A549 (cell line): Measurements from ENCODE around the gene PON2.

Experiments used
- CHD2 ChIP-seq: fragments of 150-350 bp; IDR thresholded peaks from 2 replicates; pipeline ENCODE4 v1.6.1; 2014; ENCODE audit warnings: low read length; ENCODE audit not compliant: partially characterized antibody
- EP300 ChIP-seq, 2 experiments: fragments of >200 bp; sonication (Bioruptor Twin); formaldehyde crosslinking; IDR thresholded peaks; 2 replicates in 1 of 2; 3 replicates in 1 of 2; pipeline ENCODE4 v1.6.1; 2016 to 2017
- NR3C1 ChIP-seq: fragments of >200 bp; sonication (Bioruptor Twin); formaldehyde crosslinking; IDR thresholded peaks from 3 replicates; pipeline ENCODE4 v1.6.1; 2017
- PHF8 ChIP-seq: fragments of 200-600 bp; sonication (generic); IDR thresholded peaks from 2 replicates; pipeline ENCODE4 v1.6.1; 2016; ENCODE audit warnings: low read depth, mild to moderate bottlenecking, antibody characterized with exemption, moderate library complexity, borderline replicate concordance
- POLR2A ChIP-seq: IDR thresholded peaks from 2 replicates; pipeline ENCODE4 v1.6.1; 2012; ENCODE audit warnings: mild to moderate bottlenecking, low read length
- RCOR1 ChIP-seq: fragments of 150-350 bp; IDR thresholded peaks from 2 replicates; pipeline ENCODE4 v1.6.1; 2014; ENCODE audit warnings: antibody characterized with exemption, low read length, low read depth
- REST ChIP-seq: fragments of 200-600 bp; sonication (generic); IDR thresholded peaks from 2 replicates; pipeline ENCODE4 v1.6.1; 2016; ENCODE audit warnings: antibody characterized with exemption, mild to moderate bottlenecking, moderate library complexity
- TF ChIP-seq, protein P1 (sequence below): fragments of >200 bp; sonication (Bioruptor Twin); formaldehyde crosslinking; IDR thresholded peaks from 3 replicates; pipeline ENCODE4 v1.5.1; 2016

DNA sequence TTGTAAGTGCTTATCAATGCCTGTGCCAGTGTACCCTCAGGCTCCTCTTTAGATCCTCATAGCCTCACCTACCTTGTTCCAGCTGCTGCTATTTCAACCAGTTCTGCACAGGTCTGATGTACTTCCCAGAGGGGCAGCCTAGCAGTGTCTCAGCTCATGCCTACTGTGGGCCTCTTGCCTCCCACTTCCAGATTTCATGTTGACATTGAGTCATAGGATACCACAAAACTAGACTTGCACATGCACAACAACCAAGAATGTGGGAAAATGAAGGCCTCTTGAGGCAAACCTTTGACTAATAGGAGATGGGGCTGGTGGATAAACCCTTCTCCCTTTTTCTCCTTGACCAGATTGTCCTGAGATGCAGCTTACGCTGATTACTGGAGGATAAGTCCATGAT lies 69.7 kb downstream of the PON2 start:
- TF ChIP-seq NR3C1, result no peak
- TF ChIP-seq, protein P1, sequence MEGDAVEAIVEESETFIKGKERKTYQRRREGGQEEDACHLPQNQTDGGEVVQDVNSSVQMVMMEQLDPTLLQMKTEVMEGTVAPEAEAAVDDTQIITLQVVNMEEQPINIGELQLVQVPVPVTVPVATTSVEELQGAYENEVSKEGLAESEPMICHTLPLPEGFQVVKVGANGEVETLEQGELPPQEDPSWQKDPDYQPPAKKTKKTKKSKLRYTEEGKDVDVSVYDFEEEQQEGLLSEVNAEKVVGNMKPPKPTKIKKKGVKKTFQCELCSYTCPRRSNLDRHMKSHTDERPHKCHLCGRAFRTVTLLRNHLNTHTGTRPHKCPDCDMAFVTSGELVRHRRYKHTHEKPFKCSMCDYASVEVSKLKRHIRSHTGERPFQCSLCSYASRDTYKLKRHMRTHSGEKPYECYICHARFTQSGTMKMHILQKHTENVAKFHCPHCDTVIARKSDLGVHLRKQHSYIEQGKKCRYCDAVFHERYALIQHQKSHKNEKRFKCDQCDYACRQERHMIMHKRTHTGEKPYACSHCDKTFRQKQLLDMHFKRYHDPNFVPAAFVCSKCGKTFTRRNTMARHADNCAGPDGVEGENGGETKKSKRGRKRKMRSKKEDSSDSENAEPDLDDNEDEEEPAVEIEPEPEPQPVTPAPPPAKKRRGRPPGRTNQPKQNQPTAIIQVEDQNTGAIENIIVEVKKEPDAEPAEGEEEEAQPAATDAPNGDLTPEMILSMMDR, result no peak
- TF ChIP-seq CHD2, result no peak
- no peak for TF ChIP-seq PHF8
- TF ChIP-seq RCOR1, result no peak
- no peak for TF ChIP-seq POLR2A
- no peak for TF ChIP-seq REST
- no peak for TF ChIP-seq EP300 (IDR thresholded peaks at IDR 0.05)
